Measurements from ENCODE around the gene PDIA5. TPM values are rescaled to one million over a fixed set of nuclear protein-coding genes. Genes with fewer than 3 reads are reported as not detected.

PDIA5 gene
- total and polyA plus RNA-seq, 2 of the 4 experiments (the other 2 are of a cell fraction): 19.4 to 42.0 TPM

- H3K4me2 ChIP-seq (ENCODE audit: low read depth, low read length): no peak overlapping the region
- H2BK20ac ChIP-seq (ENCODE audit: low read depth, low read length): no peak overlapping the region
- no peak overlapping the region for H3K4ac ChIP-seq (ENCODE audit: low read depth, low read length)
- H3K79me1 ChIP-seq (ENCODE audit: low read depth in 1 of 2, low read length in 2 of 2): no peaks in the 10 kb centered on the region
- ChIA-PET CTCF (interaction anchor here (0.7 to 1.3 kb wide), 2 partner anchors 8 to 13 kb away, joined by 3 to 6 read pairs; no protein-coding TSS in a partner anchor), POLR2A (ENCODE audit: unreplicated experiment) (no interaction called here)
- H3K9ac ChIP-seq (ENCODE audit: low read depth, low read length): no peak overlapping the region
- no peaks in the 10 kb centered on the region for H3K9me1 ChIP-seq (ENCODE audit: insufficient read depth, low read length)
- H2AFZ ChIP-seq (replicated peaks; ENCODE audit: low read length, poor library complexity): no peak overlapping the region
- no peak overlapping the region for H2AK5ac ChIP-seq (ENCODE audit: low read depth, low read length)
- no peak overlapping the region for H3K27ac ChIP-seq (ENCODE audit: insufficient read depth, low read length)
- H3K4me3 ChIP-seq (ENCODE audit: insufficient read depth, low read depth, low read length): no peak overlapping the region
- no peaks in the 10 kb centered on the region for H3K4me1 ChIP-seq (ENCODE audit: control insufficient read depth, insufficient read depth, low read length)
- H4K20me1 ChIP-seq (ENCODE audit: insufficient read depth, low read length): no peaks in the 10 kb centered on the region
- no peaks in the 10 kb centered on the region for H3K27me3 ChIP-seq (ENCODE audit: control insufficient read depth, insufficient read depth, low read length)
- no peak overlapping the region for H2BK120ac ChIP-seq (ENCODE audit: low read depth, low read length)
- no peak overlapping the region for H3K23ac ChIP-seq (ENCODE audit: low read depth, low read length)
- no peak overlapping the region for H4K8ac ChIP-seq (ENCODE audit: low read depth in 2 of 2, low read length in 2 of 2)
- H2BK15ac ChIP-seq (ENCODE audit: low read depth, low read length): no peak overlapping the region
- H2BK5ac ChIP-seq (ENCODE audit: low read depth, low read length, poor library complexity, severe bottlenecking): no peak overlapping the region
- no TSS peak for BruUV-seq (replicated peaks)
- no CpG with 5 or more reads among the region's 2 CpGs for WGBS, 2 experiments (ENCODE audit: extremely low coverage in 2 of 2, insufficient read length in 1 of 2)
- DNase-seq (no peak), ATAC-seq (ENCODE audit: low read depth) (no peak)
- no peaks in the 10 kb centered on the region for H3K36me3 ChIP-seq (ENCODE audit: control insufficient read depth, insufficient read depth, low read length)
- dilution Hi-C loops (cut with HindIII; ENCODE audit: low sequenced_read_pairs, unreplicated experiment) (no loop called here), intact Hi-C loops (cut with micrococcal nuclease) (no loop called here), in situ Hi-C loops (cut with MboI; ENCODE audit: low sequenced_read_pairs) (no loop called here)
- no peak overlapping the region for H3K18ac ChIP-seq (ENCODE audit: low read depth, low read length)
- no peak overlapping the region for H2AK9ac ChIP-seq (replicated peaks; ENCODE audit: low read depth, low read length, poor library complexity)
- no peak overlapping the region for H3K14ac ChIP-seq (replicated peaks; ENCODE audit: low read depth, low read length)
- no peak overlapping the region for H4K5ac ChIP-seq (ENCODE audit: low read depth, low read length)
- no peak overlapping the region for H3K56ac ChIP-seq (ENCODE audit: extremely low read depth, insufficient read depth, low read length)
- H4K91ac ChIP-seq (ENCODE audit: insufficient read depth, low read depth, low read length): no peak overlapping the region
- no peaks in the 10 kb centered on the region for H3K9me3 ChIP-seq (ENCODE audit: control insufficient read depth, insufficient read depth, low read length)
- TF ChIP-seq MAFK (IDR thresholded peaks at IDR 0.05; ENCODE audit: low read depth, low read length): peak; percentile 78
- no peak for TF ChIP-seq CEBPB (IDR thresholded peaks at IDR 0.05; ENCODE audit: low read depth, low read length)
These were observed 119.9 kb downstream of the PDIA5 start for GRCh38 chr3:123186695-123187094.
